NT2/D1 (cell line): Measurements from ENCODE around the gene BOD1L1.

ENCODE experiments used
- SUZ12 ChIP-seq: IDR thresholded peaks from 2 replicates; pipeline ENCODE4 v1.6.1; 2011; ENCODE audit not compliant: insufficient read length, insufficient read depth; ENCODE audit errors: extremely low read depth
- YY1 ChIP-seq: IDR thresholded peaks from 2 replicates; pipeline ENCODE4 v1.6.1; 2011; ENCODE audit not compliant: insufficient read length, insufficient read depth

GRCh38 chr4:13527981-13528820, 99.3 kb downstream of the BOD1L1 start:
- TF ChIP-seq YY1 (no peak), SUZ12 (no peak)
